Left cardiac atrium (tissue), 4 donors: ENCODE results near the gene DDX55. TPM values are rescaled to one million over a fixed set of nuclear protein-coding genes. Genes with fewer than 3 reads are reported as not detected.

Experiments used
- ATAC-seq, 2 donors: fragments of 200-7000 bp; cut with Tn5 transposase; one replicate each; pipeline ENCODE4 v1.9.1; 2020; ENCODE audit warnings: mild to moderate bottlenecking in 2 of 2, moderate library complexity in 2 of 2
- DNase-seq: peaks from one replicate; pipeline ENCODE4 v3.0.0-alpha.2; 2020
- intact Hi-C, 2 donors: fragments of 100-400 bp; cut with DNase I; formaldehyde crosslinking; loops; one replicate each; pipeline versions ENCODE4 v1.14.1 to v1.15.1; 2022 to 2023
- total RNA-seq, 2 donors: library from RNA; stranded (reverse); fragmentation: NEBNext Ultra II Directional; extraction: Animal tissue kit (Norgen Biotek cat#: 25700); gene quantifications; one replicate each; pipeline ENCODE4 v1.2.1, GENCODE V29; 2021
- donor health status: DM: no; HTN: yes; CAD: no.
- donor health status: DM: no; HTN: yes; CAD: no; lungs with severe emphysema.
- donor health status: DM: yes; HTN: yes; CAD: no.
- donor health status: Dilated cardiomyopathy.

The DDX55 gene
- total RNA-seq, 2 donors from 2014 or later = 8.1 to 8.5 TPM

GRCh38 chr12:123659996-123660727 lies 58.3 kb downstream of the DDX55 start:
- DNase-seq (no peak), ATAC-seq (no peak)
- intact Hi-C loops = no loop called here

DNA sequence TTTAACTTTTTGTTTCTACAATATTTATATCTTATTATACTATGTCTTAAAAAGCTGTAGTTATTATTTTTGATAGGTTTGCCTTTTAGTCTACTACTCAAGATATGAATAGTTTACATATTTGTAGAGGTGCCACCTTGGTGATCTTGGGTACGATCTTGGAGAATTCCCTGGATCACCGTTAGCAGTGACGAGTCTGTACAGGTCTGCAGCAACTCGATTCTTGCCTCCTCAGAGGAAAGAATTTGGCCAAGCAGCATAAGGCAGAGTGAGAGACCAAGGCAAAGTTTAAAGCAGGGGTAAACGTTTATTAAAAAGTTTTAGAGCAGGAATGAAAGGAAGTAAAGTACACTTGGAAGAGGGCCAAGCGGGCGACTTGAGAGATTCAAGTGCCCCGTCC lies 65.9 kb downstream of the DDX55 start:
- intact Hi-C loops = no loop called here
- ATAC-seq (no peak), DNase-seq (no peak)

Other genes with a start within 250 kb of the DDX55 start
- 10 to 100 TPM; 25.9 to 26.1 TPM for gene SBNO1, start 237.3 kb upstream of the DDX55 start, total RNA-seq
- gene KMT5A, start 218.0 kb upstream of the DDX55 start, total RNA-seq = 10 to 100 TPM; 17.6 to 22.9 TPM
- 1 to 10 TPM; 3.1 to 3.7 TPM for gene RILPL2, start 165.4 kb upstream of the DDX55 start, total RNA-seq
- gene SNRNP35, start 144.0 kb upstream of the DDX55 start, total RNA-seq = 10 to 100 TPM; 20.1 to 22.3 TPM
- gene RILPL1, start 68.4 kb upstream of the DDX55 start, total RNA-seq = 10 to 100 TPM; 91.7 to 98.0 TPM
- 100 to 1,000 TPM; 176 to 248 TPM for gene TMED2, start 17.5 kb upstream of the DDX55 start, total RNA-seq
- 10 to 100 TPM; 27.9 to 29.3 TPM for gene EIF2B1, start 31.6 kb downstream of the DDX55 start, total RNA-seq
- gene GTF2H3, start 31.7 kb downstream of the DDX55 start, total RNA-seq = 10 to 100 TPM; 11.7 to 16.5 TPM
- gene TCTN2, start 69.0 kb downstream of the DDX55 start, total RNA-seq = 1 to 10 TPM; 3.7 to 4.8 TPM
- gene ATP6V0A2, start 110.3 kb downstream of the DDX55 start, total RNA-seq = 10 to 100 TPM; 14.6 to 20.5 TPM
- gene DNAH10, start 160.2 kb downstream of the DDX55 start, total RNA-seq = under 1 TPM; 0.03 to 0.29 TPM